Body of pancreas (tissue), 4 donors: ENCODE data around the gene ARHGEF17.

ENCODE experiments used
- CTCF ChIP-seq, 7 experiments: fragments of 450-650 bp in 4 of 7; fragments of 200-600 bp in 3 of 7; sonication (generic) in 3 of 7; IDR thresholded peaks; one replicate each; pipeline ENCODE4 v1.5.1; 2016 to 2019; ENCODE audit warnings: antibody characterized with exemption in 7 of 7
- POLR2A ChIP-seq, 3 donors: fragments of 450-650 bp; IDR thresholded peaks; one replicate each; pipeline ENCODE4 v1.6.1; 2016; ENCODE audit warnings: antibody characterized with exemption in 3 of 3, mild to moderate bottlenecking in 2 of 3

GRCh38 chr11:73327812-73328364, 19.8 kb downstream of the ARHGEF17 start:
- TF ChIP-seq POLR2A (IDR thresholded peaks at IDR 0.05): no peak
- TF ChIP-seq CTCF (IDR thresholded peaks at IDR 0.05): no peak
